GM21619 (cell line): Measurements from ENCODE around the gene TOP3B.

Source experiments
- ATAC-seq: cut with Tn5 transposase; IDR thresholded peaks from one replicate; pipeline ENCODE4 v1.9.1; 2021; ENCODE audit not compliant: unreplicated experiment

TOP3B gene, protein sequence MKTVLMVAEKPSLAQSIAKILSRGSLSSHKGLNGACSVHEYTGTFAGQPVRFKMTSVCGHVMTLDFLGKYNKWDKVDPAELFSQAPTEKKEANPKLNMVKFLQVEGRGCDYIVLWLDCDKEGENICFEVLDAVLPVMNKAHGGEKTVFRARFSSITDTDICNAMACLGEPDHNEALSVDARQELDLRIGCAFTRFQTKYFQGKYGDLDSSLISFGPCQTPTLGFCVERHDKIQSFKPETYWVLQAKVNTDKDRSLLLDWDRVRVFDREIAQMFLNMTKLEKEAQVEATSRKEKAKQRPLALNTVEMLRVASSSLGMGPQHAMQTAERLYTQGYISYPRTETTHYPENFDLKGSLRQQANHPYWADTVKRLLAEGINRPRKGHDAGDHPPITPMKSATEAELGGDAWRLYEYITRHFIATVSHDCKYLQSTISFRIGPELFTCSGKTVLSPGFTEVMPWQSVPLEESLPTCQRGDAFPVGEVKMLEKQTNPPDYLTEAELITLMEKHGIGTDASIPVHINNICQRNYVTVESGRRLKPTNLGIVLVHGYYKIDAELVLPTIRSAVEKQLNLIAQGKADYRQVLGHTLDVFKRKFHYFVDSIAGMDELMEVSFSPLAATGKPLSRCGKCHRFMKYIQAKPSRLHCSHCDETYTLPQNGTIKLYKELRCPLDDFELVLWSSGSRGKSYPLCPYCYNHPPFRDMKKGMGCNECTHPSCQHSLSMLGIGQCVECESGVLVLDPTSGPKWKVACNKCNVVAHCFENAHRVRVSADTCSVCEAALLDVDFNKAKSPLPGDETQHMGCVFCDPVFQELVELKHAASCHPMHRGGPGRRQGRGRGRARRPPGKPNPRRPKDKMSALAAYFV

GRCh38 chr22:21982338-21982965, at the start of gene TOP3B:
TSS of gene TOP3B (minus strand) at chr22:21982787. CDS start at chr22:21975709, 7,078 bp downstream.
- peak; percentile 61 for ATAC-seq

GRCh38 chr22:22031183-22031945, 48.8 kb upstream of the TOP3B start:
- ATAC-seq: no peak

- ATAC-seq: peak; percentile 62
Measured at GRCh38 chr22:22030493-22031182, 48.1 kb upstream of the TOP3B start.

GRCh38 chr22:22027955-22028354, 45.4 kb upstream of the TOP3B start:
- no peak for ATAC-seq

- ATAC-seq: no peak
Measured at GRCh38 chr22:22026157-22026831, 43.7 kb upstream of the TOP3B start.

GRCh38 chr22:22025320-22026156, 43.0 kb upstream of the TOP3B start:
- ATAC-seq: no peak

DNA sequence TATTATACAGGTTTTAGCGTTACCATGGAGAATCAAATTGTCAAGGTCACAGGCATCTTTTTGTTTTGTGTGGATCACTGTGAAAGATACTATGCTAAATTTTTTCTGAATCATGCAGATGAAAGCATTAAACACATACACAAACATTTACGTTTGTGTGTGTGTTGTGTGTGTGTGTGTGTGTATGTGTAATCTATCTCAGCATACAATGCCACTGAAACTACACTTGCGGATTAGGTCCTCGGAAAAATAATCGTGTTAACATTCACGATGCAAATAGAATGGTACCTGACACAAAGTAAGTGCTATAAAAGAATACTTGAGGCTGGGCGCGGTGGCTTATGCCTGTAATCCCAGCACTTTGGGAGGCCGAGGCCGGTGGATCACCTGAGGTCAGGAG, 41.9 kb upstream of the TOP3B start:
- no peak for ATAC-seq

DNA sequence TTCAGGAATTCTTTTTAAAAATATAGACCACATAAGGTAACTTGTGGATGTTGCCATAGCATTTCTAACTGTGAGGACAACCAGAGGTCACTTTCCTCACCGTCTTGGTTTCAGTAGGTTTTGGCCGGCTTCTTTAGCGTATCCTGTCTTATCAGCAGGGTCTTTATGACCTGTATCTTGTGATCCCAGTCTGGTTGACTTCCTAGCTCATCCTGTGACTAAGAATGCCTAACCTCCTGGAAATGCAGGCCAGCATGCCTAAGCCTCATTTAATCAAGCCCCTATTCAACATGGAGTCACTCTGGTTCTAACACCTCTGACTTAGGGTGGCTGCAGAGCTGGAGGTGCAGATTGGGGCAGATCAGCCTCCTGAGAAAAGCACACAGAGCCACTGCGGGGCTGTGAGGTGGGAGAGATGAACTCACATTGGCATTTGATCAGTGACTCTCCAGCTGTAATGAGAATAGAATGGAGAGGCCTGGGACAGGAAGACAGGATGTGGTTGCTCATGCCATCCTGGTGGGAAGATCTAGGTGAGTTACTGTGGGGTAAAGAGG, 41.1 kb upstream of the TOP3B start:
- no peak for ATAC-seq

GRCh38 chr22:22022947-22023534, 40.5 kb upstream of the TOP3B start:
- no peak for ATAC-seq

DNA sequence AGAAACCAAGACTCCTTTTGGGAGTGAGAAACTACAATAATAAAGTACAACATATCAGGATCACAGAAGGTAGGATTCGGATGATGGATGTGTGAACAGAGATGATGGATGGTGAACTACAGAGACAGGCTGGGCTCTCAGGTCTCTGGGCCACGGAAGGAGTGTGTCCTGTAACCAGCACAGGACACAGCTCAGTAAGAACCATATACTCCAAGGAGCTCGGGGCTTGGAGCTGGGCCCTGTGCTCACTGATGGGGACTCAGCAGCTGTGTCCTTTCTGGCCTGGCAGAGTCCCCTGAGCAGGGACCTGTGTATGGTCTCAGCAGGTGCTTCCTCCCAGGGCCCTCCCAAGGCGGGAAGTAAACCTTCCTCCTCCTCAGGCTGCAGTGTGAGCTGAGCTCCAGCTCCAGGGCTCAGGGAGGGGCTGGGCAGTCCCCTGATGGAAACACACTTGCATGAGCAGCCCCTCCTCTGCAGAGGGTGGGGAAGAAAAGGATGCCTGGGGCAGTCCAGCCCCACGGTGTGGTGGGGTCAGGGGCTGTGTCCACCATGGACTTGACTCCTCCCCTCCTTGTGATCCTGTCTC, 39.8 kb upstream of the TOP3B start:
- ATAC-seq: no peak

GRCh38 chr22:22021162-22021750, 38.7 kb upstream of the TOP3B start:
- ATAC-seq: no peak

DNA sequence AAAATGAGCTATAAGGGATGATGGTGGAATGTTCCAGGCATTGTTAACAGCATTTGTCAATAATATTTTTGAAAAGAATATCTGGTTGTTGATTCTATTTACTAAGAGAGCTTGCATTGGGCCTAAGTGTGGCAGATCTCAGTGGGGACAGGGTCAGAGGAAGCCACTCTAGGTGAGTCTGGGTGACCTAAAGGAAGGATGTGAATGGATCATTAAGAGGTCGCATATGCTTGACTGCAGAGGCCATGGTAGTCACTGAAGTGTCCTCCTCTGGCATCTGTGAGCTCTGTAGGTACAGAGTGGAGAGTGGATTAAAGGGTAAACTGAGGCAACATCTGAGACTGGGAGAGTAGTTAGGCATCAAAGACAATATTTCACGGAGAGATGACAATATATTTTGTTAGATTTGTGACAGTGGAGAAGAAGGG, 37.9 kb upstream of the TOP3B start:
- no peak for ATAC-seq

DNA sequence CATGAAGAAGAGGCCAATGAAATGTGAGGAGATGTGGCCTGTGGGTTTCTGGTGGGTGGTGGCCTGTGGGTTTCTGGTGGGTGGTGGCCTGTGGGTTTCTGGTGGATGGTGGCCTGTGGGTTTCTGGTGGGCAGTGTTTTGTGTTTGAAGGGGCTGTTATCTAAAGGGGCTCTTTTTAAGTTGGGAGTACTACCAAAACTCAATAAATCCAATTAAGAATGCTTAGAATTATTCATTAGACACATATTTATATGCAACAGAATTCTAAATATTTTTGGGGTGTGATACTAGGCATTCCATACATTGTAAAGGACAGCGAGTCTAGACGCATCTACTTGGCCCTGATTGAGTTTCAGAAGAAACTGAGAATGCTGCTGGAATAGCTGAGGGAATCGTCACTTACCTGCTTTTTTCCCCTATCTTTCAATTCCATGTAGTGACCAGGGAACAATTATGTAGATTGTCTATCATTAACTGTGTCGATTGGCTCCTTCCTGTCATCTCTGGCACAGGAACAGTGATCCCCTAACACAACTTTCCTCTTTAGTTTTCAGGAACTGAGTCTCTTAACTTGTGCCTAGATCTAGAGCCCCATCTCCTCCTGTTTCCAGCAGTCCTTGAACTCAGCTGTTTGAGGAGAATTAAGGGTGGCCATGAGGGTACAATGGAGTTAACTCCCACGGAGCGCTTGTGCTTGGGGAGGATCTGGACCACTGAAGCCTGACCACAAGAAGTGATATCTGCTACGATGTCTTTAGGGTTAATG, 37.3 kb upstream of the TOP3B start:
- ATAC-seq: no peak

DNA sequence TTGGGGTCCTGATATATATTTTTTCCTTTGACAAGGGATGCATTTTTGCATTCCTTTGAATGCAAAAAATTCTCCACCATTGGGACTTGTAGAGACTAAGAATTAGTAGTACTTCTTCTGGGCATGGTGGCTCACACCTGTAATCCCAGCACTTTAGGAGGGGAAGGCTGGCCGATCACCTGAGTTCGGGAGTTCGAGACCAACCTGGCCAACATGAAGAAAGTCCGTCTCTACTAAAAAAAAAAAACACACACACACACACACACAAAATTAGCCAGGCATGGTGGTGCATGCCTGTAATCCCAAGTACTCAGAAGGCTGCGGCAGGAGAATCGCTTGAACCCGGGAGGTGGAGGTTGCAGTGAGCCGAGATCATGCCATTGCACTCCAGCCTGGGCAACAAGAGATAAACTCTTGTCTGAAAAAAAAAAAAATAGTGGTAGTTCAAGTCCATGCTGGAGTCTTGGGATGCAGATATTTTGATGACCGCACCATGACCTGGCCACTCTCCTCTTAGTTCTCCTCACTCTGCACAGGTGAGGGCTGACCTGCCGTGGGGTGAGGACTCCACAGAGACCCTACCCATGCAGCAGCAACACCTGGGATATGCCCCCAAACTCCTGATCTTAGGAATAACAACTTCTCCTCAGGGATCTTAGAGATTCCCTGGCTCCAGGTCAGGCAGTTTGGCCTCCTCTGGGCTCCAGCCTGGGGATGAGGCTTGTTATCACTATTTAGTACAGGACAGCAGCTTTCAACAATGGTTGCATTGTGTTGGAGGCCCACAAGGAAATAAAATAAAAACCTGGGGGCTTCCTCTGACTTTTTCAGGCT, 36.5 kb upstream of the TOP3B start:
- ATAC-seq: no peak

- no peak for ATAC-seq
Measured at GRCh38 chr22:22015631-22016030, 33.0 kb upstream of the TOP3B start.

DNA sequence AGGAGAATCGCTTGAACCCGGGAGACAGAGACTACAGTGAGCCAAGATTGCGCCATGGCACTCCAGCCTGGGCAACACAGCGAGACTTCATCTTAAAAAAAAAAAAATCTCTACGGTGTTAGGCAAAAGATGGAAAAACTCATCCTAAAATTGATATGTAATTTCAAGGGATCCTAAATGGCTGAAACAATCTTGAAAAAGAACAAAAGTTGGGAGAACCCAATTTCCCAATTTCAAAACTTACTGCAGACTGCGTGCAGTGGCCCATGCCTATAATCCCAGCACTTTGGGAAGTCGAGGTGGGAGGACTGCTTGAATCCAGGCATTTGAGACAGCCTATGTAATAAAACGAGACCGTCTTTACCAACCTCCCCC, 31.7 kb upstream of the TOP3B start:
- no peak for ATAC-seq
